NCI-H2196 treated with DMSO at 0.1 percent for 48 hours (cell line): Measurements from ENCODE around the gene RFFL.
"Not testable (repeated sequence)": the region's sequence is repeated elsewhere in the genome, so short reads cannot be mapped to it uniquely, and the experiment has no call there.

Experiments
- DNase-seq: peaks from one replicate; lab custom pipeline; 2025; ENCODE audit not compliant: unreplicated experiment; lab: John Stamatoyannopoulos, UW

The RFFL gene

DNA sequence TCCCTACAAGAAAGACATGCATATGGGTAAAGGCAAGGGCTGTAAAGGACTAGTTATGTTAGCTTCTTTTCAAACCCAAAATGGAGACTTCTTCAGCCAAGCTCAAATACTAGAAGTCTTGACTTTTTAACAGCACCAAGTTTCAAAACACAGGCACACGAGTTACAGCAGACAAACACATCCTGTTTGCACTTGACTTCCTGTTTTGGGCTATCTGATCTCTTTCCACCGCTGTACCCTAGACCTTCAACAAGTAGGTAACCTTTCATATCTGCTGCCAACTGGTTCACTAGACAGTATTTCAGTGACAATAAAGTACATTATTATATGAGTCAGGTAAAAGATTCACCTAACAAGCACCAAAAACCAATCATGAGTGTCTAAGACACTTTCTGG lies 12.3 kb downstream of the RFFL start:
- DNase-seq = no peak

DNA sequence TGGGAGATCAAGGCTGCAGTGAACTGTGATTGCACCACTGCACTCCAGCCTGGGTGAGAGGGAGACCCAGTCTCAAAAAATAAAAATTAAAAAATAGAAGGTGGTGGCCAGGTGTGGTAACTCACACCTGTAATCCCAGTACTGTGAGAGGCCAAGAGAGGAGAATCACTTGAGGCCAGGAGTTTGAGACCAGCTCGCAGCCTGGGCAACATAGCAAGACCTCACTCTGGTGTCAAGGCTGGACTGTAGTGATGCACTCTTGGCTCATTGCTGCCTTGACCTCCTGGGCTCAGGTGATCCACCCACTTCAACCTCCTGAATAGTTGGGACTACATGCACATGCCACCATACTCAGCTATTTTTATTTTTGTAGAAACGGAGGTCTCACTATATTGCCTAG lies 13.3 kb downstream of the RFFL start:
- no peak for DNase-seq

DNA sequence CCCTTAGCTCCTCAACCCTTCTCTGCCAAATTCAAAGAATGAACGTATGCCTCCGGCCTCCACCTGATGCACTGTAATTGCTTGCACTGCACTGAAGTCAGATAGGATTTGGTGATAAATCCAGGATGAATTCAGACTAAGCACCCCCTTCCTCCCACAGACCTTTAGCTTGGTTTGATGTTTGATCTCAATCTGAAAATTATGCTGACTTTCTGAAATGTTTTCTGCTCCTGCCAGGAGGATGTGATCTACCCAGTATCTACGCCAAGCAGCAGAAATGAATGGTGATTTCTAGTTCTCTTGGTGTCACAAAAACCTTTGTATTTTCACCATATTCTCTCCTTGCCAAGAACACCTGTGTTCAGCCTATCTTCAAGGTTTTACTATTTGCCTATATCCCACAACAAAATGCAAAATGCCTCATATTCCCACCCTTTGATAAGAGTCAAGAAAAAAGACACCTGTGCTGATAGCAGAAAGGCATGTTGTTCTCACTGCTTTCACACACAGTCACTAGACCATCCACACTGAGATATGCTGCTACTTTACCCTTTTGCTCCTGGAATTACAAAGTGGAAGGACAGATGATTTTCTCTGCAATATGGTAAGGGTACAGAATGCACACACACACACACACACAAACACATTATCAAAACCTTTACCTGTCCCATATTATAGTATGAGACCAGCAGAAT lies 14.7 kb downstream of the RFFL start:
- no peak for DNase-seq

DNA sequence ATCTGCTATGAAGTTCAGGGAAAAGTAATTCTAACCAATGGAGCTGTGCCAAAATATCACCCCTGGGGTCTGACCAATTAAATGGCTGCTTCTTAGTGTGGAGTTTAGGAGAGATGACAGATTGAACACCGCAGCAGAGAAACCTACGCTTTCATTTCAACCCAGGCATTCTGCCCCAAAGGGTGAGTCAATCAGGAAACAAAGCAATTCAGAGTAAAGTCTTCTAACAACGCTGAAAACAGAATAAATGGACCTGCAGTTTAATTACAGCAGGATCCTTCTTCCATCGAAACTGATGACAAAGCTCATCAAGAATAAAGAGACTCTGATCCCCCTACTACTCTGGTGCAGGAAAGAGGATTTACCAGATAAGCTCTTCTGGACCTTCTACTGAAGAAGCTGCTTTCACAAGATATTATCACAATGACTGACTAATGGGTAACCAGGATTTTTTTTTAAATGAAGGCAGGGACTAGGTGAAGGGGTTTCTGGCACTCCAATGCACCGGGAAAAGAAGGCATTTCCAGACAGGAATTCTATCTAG lies 16.7 kb downstream of the RFFL start:
- DNase-seq = no peak

DNA sequence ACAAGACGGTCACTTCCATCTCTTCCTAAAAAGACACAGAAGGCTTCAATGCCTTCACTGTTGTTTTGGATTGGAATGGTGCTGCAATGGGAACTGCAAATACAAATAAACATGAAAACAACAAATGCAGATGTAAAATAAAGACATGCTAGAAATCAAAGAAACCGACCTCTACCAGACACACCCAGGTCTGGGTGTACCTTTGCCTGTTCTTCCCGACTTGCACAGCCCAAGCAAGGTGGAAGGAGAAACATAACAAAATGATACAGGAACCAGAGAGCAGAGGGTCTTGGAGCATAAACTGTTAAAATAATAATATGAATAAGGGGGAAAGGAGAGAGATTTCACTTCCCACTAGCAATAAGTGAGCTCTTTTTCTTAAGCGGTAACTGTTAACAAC lies 17.3 kb downstream of the RFFL start:
- no peak for DNase-seq

DNA sequence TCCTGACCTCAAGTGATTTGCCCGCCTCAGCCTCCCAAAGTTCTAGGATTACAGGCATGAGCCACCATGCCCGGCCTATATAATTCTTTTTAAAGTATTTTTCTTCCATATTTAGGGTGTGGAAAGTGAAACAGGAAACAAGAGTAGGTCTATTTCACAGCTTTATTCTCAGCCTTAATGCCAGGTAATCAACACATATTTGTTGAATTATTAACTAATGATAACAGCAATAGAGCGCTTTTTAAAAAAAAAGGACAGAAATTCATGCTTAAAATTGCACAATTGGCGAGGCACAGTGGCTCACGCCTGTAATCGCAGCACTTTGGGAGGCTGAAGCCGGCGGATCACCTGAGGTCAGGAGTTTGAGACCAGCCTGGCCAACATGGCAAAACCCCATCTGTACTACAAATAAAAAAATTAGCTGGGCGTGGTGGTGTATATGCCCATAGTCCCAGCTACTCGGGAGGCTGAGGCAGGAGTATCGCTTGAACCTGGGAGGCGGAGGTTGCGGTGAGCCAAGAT lies 18.0 kb downstream of the RFFL start:
- not testable (repeated sequence) for DNase-seq

DNA sequence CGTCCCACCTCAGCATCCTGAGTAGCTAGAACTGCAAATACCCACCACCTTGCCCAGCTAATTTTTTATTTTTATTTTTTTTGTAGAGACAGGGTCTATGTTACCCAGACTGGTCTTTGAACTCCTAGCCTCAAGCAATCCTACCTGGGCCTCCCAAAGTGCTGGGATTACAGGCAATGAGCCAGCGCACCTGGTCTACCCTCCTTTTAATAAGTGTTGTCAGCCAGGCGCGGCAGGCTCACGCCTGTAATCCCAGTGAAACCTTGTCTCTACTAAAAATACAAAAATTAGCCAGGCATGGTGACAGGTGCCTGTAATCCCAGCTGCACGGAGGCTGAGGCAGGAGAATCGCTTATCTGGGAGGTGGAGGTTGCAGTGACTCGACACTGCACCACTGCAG lies 19.3 kb downstream of the RFFL start:
- DNase-seq = no peak

DNA sequence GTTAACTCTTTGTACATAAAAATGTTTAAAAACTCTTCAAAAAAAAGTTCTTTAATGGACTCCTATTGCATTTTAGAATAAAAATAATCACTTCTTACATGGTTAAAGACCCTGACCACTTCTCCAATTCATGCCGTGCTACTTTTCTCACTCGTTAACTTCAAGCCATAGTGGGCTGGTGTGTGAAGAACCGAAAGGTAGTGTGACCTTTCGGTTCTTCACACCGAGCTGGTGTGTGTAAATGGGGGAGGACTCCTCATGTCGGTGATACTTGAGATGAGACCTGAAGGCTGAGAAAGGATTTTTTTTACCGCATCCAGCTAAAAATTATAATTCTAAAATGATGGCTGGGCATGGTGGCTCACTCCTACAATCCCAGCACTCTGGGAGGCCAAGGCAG lies 22.1 kb downstream of the RFFL start:
- DNase-seq = no peak

DNA sequence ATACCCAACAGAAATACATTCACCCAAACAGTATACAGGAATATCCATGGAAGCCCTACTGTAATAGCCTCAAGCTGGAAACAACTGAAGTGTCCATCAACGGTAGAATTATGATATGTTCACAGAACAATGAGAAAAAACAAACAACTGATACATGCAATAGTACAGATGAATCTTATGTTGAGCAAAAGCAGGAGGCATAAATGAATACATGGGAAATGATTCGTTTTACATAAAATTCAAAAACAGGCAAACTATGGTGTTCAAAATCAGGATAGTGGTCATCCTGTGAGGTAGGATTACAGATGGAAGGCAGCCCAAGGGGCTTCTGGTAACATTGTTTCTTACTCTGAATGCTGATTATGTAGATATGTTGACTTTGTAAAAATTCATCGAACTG lies 25.1 kb downstream of the RFFL start:
- DNase-seq = no peak

DNA sequence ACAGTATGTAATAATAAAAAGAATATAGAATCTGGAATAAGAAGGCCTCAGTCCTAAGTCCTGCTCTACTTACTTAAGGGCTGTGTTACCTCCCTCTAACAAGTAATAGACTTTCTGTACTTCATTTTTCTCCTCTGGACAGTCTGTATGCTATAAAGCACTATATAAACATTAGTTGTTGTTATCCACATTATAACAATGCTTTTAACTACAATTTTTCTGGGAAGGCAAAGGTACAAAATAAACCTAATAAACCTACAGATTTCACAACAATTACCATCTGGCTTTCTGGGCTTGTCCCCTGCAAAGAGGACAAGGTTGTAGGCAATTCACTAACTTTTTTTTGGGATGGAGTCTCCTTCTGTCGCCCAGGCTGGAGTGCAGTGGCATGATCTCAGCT lies 32.7 kb downstream of the RFFL start:
- DNase-seq = no peak

DNA sequence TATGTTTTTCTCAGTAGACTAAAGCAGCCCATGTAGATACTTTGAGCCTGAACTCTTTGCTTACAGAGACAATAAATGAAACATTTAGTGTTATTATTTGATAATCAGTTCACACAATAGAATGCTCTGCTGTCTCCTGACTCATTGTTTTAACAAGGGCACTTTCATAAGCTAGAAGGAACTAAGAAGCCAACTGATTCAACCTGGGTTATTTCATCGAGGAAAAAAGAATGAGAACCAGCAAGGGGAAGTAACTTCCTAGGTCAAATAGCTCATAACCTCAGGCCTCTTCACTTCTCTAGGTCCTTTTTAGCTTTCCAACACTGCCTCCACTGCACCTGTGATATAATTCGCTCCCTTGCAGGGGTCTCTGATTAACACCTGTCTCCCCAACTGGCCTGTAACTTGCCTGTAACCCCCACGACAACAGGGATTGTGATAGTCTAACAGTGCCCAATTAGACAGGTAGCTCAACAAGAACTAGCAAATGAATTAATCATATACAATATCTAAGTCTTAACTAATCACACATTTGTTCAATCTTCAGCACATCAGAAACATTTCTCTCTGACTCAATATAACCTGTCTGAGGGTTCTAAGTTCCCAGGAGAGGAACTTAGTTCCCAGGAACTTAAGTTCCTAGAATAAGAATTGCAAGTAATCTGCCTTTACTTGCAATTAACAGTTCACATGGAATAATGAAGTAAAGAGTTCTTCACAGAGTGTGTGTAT lies 34.8 kb downstream of the RFFL start:
- no peak for DNase-seq

DNA sequence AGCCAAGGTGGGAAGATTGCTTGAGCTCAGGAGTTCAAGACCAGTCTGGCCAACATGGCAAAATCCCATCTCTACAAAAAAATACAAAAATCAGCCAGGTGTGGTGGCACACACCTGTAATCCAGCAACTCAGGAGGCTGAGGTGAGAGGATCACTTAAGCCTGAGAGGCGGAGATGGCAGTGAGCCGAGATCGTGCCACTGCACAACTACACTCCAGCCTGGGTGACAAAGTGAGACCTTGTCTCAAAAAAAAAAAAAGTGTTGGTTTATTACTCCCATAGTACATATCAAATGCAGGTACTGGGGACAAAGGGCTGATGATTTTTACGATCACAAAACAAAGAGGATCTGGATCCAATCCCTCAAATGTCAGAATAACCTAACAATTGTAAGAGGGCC lies 35.4 kb downstream of the RFFL start:
- not testable (repeated sequence) for DNase-seq

DNA sequence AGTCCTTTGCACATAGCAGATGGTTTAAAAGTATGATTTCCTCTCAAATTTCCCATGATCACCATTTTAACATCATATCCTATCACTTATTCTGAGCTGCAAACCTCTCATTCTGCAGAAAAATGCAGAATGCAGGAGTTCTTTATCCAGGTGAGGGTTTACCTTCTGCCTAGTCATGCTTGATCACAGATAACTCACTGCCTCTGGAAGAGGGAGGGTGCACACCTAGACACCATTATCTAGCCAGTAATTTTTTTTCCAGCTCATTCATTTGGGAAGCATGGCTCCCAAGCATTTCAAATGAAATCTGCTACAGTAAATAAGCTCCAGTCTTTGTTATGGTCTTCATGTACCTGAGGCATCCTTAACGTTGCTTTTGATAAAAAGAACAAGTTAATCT lies 38.0 kb downstream of the RFFL start:
- no peak for DNase-seq

DNA sequence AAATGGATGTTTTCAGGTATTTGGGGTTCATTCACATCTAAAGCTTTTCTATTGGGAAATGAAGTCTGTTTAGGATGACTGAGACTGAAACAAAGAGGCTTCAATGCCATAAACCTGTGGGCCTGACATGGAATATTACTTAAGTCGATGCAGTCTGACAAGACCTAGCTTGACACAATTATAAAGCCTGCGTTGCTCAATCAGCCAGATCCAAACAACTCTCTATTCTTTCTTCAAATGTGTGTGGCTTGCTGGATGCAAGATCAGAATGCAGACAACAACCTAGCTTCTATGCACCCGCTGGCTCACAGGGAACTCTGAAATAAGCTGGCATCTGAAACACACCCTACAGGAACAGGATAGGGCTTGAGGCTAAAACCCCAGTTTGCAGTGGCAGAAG lies 40.0 kb downstream of the RFFL start:
- DNase-seq = no peak

DNA sequence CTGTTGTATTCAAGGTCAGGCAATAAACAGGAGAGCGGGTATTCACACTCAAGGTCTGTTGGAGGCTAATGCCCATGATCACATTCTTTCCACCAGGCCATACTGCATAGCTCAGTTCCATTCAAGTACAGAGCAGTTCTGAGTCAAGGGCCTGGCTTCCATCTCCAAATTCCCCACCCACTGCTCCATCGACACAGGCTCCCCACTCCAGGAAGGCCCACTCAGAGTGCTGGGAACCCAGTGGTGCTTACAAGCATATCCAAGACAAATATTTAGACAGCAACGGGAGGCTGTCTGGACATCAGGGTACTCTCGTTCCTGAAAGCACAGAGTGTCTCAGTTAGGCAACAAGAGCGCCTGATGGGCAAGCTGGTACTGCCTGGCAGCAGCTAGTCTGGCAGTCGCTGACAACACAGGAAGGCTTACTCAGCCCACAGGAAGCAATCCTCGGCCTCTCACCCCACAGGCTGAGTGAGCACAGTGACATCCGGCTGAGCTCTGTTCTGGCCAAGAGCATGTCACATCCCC lies 40.9 kb downstream of the RFFL start:
- peak; percentile 46 for DNase-seq

DNA sequence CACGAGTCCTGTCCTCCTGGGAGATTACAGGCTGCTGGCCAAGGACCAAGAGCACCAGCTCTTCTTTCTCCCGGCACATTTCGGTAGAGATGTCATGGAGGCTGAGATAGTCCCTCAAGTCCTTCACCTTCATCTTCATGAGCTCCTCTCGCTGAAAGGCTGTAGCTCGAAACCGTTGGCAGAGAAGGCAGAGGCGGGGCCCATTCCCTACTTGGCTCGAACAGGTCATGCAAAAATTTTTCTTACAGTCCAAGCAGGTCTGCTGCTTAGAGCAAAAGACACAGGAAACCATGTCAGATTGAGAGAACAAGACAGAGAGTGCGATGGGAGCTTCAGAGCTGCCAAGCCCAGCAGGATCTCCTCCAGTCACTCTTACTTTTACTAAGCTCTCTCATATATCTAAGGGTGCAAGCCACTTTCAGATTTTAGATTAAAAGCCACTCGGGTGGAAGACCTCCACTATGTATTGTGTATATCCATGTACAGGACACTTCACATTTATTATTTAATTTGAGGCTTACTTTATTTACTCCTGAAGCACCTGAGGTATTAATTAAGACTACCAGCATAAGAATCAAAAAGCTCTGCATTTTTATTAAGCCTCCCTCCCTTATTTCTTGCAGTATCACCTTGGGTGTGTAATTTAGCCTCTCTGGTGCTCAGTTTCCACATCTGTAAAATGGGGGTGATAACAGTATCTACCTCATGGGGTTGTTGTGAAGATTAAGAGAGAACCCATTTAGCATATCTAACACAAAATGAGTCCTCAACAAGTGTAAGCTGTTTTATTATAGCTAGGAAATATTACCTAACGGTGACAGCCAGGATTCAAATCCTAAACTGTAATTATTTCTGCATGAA lies 41.8 kb downstream of the RFFL start:
- no peak for DNase-seq

DNA sequence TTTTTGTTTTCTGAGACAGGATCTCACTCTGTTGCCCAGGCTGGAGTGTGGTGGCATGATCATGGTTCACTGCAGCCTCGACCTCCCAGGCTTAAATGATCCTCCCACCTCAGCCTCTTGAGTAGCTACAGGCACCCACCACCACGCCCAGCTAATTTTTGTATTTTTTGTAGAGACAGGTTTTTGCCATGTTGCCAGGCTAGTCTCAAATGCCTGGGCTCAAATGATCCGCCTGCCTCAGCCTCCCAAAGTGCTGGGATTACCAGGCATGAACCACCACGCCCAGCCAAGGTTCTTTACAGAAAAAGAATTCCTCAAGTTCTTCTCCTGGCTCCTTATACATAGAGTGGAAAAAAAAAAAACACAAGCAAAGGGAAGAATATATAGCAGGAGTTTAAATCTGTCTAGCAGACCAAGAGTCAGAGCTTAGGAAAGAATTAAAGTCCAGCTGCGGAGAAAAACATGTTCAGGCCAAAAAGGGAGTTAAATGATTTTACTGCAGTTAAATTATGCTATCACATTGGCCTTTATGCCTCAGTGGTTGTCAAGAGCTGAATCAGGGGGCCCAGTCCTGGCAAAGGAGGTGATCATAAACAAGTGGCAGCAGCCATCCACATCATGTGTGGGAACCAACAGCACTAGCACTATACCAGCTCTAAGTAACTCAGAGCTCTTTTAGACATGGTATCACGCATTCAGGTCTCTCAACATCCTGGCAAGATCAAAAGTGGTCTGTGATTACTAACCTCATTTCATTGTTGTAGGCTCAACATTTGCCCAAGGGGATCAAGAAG lies 43.9 kb downstream of the RFFL start:
- DNase-seq = no peak

DNA sequence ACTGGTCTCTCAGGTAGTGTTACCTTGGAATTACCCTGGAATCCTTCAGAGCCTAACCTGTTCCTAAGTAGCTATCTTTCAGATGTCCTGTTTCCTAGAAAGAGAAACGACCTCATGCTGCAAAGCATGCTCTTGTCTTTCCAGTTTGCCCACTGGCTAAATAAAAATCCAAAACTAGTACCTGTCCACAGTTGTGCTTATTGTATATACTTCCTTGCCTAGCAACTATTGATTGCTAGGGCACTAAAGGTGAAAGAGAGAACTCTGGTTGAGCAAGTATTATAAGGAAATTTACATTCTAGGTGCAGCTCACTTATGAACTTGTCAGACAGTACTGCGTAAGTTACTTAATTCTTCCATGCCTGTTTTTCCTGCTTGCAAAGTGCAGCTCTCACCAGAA lies 44.7 kb downstream of the RFFL start:
- no peak for DNase-seq

DNA sequence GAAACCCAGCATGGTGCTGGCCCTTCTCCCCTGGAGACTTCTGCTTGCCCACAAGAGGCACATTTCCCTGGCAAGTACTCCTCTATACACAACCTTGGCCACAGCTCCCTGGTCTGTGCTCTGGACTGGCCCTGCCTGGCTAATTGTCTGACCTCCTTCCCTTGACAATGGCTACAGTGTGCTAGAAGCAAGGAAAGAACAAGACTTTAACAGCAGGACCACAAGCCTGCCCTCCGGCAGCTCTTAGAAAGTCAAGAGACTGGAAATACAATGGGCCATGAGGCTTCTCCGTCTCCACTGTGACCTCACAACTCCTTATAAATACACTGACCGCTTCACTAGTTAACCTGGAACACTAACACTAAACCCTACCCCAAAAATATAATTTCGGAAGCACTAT lies 46.5 kb downstream of the RFFL start:
- no peak for DNase-seq

DNA sequence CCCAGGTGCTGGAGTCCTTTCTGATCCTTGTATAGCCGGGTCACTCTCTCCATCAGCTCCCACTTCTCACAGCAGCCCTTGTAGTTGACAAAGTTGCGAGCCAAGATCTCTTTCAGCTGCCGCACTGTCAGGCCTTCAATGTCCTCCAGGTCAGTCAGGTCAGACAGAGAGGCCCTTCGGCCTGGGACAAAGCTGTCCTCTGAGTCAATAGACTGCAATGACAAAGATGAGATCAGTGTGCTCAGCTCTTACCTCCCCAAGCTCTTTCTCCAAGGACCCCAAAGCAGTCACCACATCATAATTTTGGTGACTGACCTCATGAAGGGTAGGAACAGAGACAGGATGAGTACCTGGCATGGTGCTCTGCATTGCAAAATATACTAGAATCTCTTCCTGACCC lies 47.1 kb downstream of the RFFL start:
- DNase-seq = no peak
